EL (cell line): ENCODE data around the gene ZC3HAV1.
"Not testable (repeated sequence)": the region's sequence is repeated elsewhere in the genome, so short reads cannot be mapped to it uniquely, and the experiment has no call there.

Experiments used
- DNase-seq: peaks from one replicate; pipeline ENCODE4 v3.0.0-alpha.2; 2016

The ZC3HAV1 gene

DNA sequence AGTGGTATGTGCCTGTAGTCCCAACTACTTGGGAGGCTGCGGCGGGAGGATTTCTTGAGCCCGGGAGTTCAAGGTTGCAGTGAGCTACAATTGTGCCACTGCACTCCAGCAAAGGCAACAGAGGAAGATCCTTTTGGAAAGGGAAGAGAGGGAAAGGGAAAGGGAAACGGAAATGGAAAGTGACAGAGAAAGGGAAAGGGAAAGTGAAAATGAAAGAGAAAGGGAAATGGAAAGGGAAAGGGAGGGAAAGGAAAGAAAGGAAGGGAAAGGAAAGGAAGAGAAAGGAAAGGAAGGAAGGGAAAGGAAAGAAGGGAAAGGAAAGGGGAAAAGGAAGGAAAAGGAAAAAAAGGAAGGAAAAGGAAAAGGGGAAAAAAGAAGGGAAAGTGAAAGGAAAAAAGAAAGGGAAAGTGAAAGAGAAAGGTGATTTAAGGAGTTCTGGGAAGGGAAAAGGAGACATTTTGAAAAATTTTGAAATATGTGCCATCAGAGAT, 2.3 kb upstream of the ZC3HAV1 start:
- DNase-seq = peak; percentile 25

- DNase-seq = no peak
These were observed 1.6 kb upstream of the ZC3HAV1 start for GRCh38 chr7:139111147-139111546.

DNA sequence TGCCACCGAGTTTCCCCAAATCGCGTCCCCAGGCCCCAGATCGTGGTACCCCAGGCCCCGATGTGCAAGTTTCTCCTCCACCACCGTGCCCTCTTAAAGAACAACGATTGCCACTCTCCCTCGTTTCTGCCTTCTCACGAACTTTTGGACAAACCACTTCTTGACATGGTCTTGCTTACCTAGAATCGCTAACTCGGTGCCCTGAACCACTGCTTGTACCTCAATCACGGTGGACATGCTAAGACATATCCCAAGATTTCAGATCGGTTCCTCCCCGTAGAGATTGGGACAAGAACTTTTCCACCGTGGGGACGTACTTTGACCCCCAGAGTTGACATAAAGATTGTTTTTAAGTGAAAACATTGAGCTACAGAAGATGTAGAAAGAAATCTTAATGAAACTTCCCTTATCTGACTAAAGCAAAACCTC, 477 bp upstream of the ZC3HAV1 start:
- no peak for DNase-seq

DNA sequence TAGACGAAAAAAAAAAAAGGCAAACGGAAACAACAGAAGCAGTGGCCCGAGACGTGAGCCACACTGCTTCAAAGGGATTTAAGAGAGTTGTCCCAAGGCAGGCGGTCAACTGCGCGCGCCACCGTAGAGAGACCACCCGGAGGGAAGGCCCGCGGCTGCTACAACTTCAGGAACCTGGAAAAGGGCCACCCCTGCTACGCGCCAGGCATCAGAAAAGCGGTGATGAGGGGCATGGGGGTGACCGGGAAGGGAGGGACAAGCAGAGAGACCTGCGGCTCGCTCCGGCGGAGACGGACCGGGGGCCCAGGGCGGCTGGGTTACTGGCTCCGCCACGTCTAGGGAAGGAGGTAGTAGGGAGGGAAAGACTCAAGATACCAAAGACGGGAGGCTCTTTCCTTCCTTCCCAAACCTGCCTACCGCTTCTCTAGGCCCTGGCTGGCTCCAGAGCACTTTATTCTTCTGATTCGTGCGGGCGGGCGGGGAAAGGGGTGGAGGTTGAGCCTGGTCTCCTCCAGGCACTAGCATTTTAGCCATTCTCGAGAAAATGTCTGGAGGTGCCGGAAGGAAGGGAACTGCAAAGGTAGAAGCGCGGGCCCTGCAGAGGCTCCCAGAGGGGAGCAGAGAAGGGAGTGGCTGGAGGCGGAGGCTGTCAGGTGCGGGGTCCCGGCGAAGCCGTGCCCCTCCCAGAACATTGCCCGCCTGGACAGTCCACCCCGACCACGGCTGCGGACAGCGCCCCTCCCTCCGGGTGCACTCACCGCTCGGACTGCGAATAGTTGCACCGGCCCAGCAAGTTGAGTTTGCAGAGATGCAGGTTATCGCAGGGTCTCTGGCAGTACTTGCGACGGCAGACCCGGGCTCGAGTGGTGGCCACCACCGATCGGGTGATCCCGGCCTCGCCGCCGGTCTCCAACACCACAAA, 993 bp downstream of the ZC3HAV1 start:
- no peak for DNase-seq

- DNase-seq = no peak
These were observed 2.6 kb downstream of the ZC3HAV1 start for GRCh38 chr7:139106959-139107358.

DNA sequence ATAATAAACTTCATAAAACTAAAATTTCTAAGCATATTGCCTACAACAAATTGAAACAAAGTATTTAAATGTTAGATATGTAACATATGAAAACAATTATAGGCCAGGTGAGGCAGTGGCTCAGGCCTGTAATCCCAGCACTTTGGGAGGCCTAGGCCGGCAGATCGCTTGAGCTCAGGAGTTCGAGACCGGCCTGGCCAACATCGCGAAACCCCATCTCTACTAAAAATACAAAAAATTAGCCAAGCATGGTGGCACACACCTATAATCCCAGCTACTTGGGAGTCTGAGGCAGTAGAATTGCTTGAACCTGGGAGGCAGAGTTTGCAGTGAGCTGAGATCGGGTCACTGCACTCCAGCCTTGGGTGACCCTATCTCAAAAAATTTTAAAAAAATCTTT, 3.3 kb downstream of the ZC3HAV1 start:
- DNase-seq = not testable (repeated sequence)

- DNase-seq = no peak
These were observed 4.0 kb downstream of the ZC3HAV1 start for GRCh38 chr7:139105484-139105883.

DNA sequence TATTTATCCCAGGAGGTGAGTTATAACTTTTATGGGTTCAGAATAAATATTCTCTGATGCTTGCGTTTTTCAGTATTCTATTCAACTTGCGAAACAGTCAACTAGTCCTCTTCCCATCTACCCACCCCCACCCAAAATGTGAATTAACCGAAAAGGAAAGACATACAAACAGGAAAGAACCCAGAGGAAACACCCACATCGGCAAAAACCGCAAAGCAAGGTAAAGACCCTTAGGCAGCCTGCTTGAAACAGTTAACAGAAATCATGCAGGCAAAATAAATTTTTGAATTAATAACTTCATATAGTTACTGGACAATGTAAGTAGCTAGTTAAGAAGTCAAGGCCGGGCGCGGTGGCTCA, 5.4 kb downstream of the ZC3HAV1 start:
- no peak for DNase-seq

DNA sequence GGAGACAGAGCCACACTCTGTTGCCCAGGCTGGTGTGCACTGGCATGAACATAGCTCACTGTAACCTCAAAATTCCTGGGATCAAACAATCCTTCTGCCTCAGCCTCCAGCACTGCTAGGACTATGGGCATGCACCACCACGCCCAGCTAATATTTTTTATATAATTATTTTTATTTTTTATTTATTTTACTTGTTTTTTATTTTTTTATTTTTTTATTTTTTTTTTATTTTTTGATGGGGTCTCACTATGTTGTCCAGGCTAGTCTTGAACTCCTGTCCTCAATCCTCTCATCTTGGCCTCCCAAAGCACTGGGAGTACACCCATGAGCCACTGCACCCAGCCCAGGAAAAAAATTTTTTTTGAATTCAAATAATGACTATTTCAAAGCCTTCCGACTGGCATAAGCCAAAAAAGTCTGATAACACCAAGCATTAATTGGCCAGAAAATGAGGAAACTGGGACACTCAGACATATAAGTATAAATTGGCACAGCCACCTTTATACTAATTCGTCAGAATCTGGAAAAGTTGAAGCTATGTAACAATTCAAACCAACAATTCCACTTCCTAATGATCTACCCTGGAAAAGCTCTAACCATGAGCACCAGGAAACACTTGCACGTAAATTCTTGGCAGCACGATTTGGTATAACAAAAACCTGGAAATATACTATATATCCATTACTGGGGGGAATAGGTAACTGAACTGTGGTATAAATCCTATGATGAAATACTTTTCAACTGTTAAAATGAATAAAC, 6.3 kb downstream of the ZC3HAV1 start:
- DNase-seq = no peak

DNA sequence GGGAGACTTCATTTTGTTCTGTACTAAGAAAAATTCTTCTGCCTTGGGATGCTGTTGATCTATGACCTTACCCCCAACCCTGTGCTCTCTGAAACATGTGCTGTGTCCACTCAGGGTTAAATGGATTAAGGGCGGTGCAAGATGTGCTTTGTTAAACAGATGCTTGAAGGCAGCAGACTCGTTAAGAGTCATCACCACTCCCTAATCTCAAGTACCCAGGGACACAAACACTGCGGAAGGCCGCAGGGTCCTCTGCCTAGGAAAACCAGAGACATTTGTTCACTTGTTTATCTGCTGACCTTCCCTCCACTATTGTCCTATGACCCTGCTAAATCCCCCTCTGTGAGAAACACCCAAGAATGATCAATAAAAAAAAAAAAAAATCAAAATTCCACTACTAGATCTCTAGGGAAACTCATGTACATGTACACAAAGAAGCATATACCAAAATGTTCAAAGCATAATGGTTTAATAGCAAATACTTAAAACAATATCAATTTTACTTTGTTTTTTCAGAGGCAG, 7.8 kb downstream of the ZC3HAV1 start:
- not testable (repeated sequence) for DNase-seq

GRCh38 chr7:139099172-139099947, 10.2 kb downstream of the ZC3HAV1 start:
- DNase-seq = no peak

- no peak for DNase-seq
These were observed 14.3 kb downstream of the ZC3HAV1 start for GRCh38 chr7:139095194-139095659.

DNA sequence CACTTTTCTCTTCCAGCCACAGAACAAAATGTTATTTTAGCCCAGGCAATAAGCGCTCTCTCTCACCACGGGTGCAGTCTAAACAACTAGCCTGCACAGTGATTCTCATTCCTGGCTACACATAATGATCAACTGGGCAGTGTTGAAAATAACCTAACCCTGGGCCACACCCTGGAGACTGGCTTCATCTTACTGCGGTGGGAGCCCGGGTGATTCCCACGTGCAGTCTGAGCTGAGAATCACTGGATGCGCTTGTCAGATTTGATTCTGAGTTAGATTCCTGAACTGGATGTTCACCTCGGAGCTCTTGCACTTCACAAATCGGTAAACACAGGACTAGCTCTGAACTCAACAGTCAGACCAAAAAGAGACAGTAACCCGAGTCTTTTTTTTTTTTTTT, 14.9 kb downstream of the ZC3HAV1 start:
- DNase-seq = no peak

DNA sequence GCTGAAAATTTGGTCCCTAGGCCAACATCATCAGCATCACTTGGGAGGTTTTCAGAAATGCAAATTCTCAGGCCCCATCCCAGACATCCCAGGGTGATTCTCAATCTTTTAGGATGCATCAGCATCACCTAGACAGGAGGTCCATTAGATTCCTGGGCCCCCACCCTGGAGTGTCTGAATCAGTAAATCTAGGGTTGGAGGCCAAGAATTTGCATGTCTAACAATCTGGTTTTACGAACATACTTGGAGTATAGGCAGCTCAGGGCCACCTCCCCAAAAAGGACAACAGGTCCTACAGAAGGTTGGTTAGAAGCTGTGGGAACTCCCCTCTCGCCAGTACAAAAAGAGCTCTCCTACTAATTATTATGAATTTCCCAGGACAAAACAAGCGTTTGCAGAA, 15.5 kb downstream of the ZC3HAV1 start:
- DNase-seq = no peak

DNA sequence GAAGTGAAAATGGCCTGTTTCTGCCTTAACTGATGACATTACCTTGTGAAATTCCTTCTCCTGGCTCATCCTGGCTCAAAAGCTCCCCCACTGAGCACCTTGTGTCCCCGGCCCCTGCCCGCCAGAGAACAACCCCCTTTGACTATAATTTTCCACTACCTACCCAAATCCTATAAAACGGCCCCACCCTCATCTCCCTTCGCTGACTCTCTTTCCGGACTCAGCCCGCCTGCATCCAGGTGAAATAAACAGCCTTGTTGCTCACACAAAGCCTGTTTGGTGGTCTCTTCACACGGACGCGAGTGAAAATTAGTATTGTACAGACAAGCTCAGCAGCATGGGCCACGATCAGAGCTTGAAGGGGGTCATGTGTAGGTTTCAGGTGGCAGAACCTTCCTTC, 16.0 kb downstream of the ZC3HAV1 start:
- DNase-seq = not testable (repeated sequence)

- no peak for DNase-seq
These were observed 17.3 kb downstream of the ZC3HAV1 start for GRCh38 chr7:139092090-139092796.

DNA sequence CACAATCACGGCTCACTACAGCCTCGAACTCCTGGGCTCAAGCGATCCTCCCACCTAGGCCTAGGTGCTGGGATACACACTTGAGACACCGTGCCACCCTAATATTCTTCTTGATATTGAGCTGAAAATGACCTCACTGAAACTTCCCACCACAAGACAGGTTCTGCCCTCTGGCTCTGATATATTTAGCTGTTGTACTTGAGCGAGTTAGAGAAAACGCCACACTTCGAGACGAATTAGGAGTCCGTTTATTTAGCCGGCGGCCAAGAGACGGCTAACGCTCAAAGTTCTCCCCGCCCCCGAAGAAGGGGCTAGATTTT, 17.9 kb downstream of the ZC3HAV1 start:
- DNase-seq = no peak

DNA sequence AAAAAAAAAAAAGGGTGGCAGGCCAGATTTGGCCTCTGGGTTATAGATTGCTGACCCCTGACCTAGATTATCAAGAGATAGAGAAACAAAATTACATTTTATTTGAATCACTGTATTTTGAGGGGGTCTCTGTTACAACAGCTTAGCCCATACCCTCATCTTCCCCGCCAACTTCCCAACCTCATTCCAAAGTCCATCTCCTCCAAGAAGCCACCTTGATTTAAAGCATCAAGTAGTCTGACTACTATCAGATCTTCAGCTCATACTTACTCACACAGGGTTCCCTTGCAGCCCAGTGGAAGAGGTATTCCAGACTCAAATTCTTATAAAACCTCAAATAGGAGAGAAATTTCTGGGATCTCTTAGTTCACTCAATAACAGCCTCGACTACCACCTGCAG, 20.4 kb downstream of the ZC3HAV1 start:
- no peak for DNase-seq

- DNase-seq = no peak
These were observed 21.3 kb downstream of the ZC3HAV1 start for GRCh38 chr7:139088268-139088667.

DNA sequence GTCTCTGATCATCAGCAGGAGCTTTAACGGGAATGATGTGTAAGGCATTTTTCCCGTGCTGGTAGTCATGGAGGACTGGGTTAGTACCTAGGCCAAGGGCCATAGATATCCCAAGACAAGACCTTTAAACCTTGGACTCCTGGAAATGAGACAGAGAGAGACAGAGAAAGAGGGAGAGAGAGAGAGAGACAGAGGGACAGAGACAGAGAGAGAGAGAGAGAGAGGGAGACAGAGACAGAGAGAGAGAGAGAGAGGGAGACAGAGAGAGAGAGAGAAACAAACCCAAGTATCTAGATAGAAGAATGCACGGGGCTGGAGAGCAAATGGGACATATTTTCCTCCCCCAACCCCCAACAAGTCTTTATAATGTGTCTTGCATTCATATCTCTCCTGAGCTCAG, 22.3 kb downstream of the ZC3HAV1 start:
- DNase-seq = no peak

DNA sequence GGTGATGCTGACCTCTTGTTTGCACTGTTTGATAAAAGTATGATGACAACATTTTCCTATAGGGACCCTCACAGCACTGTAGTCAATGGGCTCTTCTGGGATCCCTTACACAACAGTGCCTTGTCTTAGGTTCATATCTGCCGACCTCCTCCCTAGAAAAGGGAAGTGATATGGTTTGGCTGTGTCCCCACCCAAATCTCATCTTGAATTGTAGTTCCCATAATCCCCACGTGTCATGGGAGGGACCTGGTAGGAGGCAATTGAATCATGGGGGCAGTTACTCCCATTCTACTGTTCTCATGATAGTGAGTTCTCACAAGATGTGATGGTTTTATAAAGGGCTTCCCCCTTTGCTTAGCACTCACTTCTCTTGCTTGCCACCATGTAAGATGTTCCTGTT, 23.1 kb downstream of the ZC3HAV1 start:
- DNase-seq = no peak

DNA sequence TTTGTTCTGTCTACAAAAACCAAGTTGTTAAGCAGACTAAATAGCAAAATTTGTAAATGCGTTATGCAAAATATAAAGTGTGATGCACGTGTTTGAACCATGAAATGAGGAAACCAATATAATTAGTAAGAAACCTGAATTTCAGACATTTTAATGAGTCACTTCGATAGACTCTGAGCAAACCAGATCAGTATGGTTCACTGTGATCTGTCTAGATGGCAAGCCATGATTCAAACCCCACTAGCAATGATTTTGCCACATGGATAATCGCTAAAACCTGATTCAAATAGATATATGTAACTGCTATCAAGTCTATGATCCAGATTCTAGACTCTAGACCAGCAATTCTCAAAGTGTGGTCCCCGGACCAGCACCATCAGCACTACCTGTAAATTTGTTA, 24.8 kb downstream of the ZC3HAV1 start:
- no peak for DNase-seq
